Spleen (tissue), 11 donors: ENCODE measurements around the gene KCNH8. TPM values are rescaled to one million over a fixed set of nuclear protein-coding genes. Genes with fewer than 3 reads are reported as not detected.

Source experiments
- DNase-seq: peaks from one replicate; pipeline ENCODE4 v3.0.0-alpha.2; 2020
- H3K27ac ChIP-seq, 8 donors: fragments of 200-600 bp; sonication (generic) in 7 of 8; 1 replicate in 4 of 8; 2 replicates in 4 of 8; pipeline versions ENCODE4 v1.5.0 to v1.8.0; 2016 to 2021; ENCODE audit warnings: inconsistent platforms in 4 of 8, mild to moderate bottlenecking in 4 of 8, moderate library complexity in 1 of 8
- H3K27me3 ChIP-seq, 7 donors: fragments of 200-600 bp; sonication (generic) in 6 of 7; replicated peaks in 1 of 7; 1 replicate in 4 of 7; 2 replicates in 3 of 7; pipeline versions ENCODE4 v1.5.0 to v1.8.0; 2016 to 2021; ENCODE audit warnings: inconsistent platforms in 3 of 7, mild to moderate bottlenecking in 1 of 7
- H3K36me3 ChIP-seq, 6 donors: fragments of 200-600 bp; sonication (generic) in 5 of 6; 1 replicate in 4 of 6; 2 replicates in 2 of 6; pipeline versions ENCODE4 v1.5.0 to v1.8.0; 2016 to 2021; ENCODE audit warnings: inconsistent platforms in 2 of 6
- H3K4me1 ChIP-seq, 6 donors: fragments of 200-600 bp; sonication (generic) in 5 of 6; 1 replicate in 3 of 6; 2 replicates in 3 of 6; pipeline versions ENCODE4 v1.5.0 to v1.8.0; 2016 to 2021; ENCODE audit warnings: inconsistent platforms in 3 of 6
- H3K4me3 ChIP-seq, 8 donors: fragments of 200-600 bp; sonication (generic) in 7 of 8; 1 replicate in 4 of 8; 2 replicates in 4 of 8; pipeline versions ENCODE4 v1.5.0 to v1.8.0; 2016 to 2021; ENCODE audit warnings: inconsistent platforms in 4 of 8, mild to moderate bottlenecking in 4 of 8, moderate library complexity in 2 of 8
- H3K9me3 ChIP-seq, 8 donors: fragments of 200-600 bp; sonication (generic) in 7 of 8; 1 replicate in 4 of 8; 2 replicates in 4 of 8; pipeline versions ENCODE4 v1.5.0 to v1.8.0; 2016 to 2021; ENCODE audit warnings: inconsistent platforms in 4 of 8
- POLR2A ChIP-seq, 3 donors: fragments of 450-650 bp; IDR thresholded peaks; one replicate each; pipeline ENCODE4 v1.5.1; 2017; ENCODE audit warnings: antibody characterized with exemption in 3 of 3, mild to moderate bottlenecking in 1 of 3
- POLR2AphosphoS5 ChIP-seq, 3 donors: sonication (generic); formaldehyde crosslinking; IDR thresholded peaks; one replicate each; pipeline ENCODE4 v1.5.1; 2017; ENCODE audit warnings: antibody characterized with exemption in 3 of 3
- WGBS, 5 donors: extraction: QIAGEN DNeasy Blood & Tissue Kit in 3 of 5; methylation state at CpG; one replicate each; pipeline versions ENCODE4 v1.1.5 to v1.1.7; 2013 to 2018; 5-methylcytosine and 5-hydroxymethylcytosine counted together
- intact Hi-C: fragments of 100-400 bp; cut with DNase I; formaldehyde crosslinking; loops from one replicate; pipeline ENCODE4 v1.15.0; 2023; ENCODE audit warnings: low total_unique reads
- polyA plus RNA-seq, 3 donors: library from polyadenylated mRNA; stranded (reverse); fragments of 200-250 nt; gene quantifications; one replicate each; pipeline ENCODE4 v1.2.1, GENCODE V29; 2013
- total RNA-seq, 7 donors: library from RNA; depleted of rRNA in 3 of 7; stranded (reverse); fragments of >200 nt in 3 of 7; fragmentation: NEBNext Ultra II Directional in 4 of 7; extraction: Animal tissue kit (Norgen Biotek cat#: 25700) in 4 of 7; gene quantifications; one replicate each; pipeline versions ENCODE4 v1.1.0 to v1.2.1, GENCODE V29; 2016 to 2021
- TF ChIP-seq, protein P1 (sequence below), 11 experiments: fragments of 200-600 bp in 7 of 11; fragments of 450-650 bp in 4 of 11; sonication (generic) in 4 of 11; IDR thresholded peaks in 8 of 11; conservative IDR thresholded peaks in 3 of 11; 1 replicate in 7 of 11; 2 replicates in 4 of 11; pipeline versions ENCODE4 v1.4.0 to v1.8.0; 2016 to 2021; ENCODE audit warnings: antibody characterized with exemption in 11 of 11, inconsistent platforms in 4 of 11, mild to moderate bottlenecking in 1 of 11
- donor health status: healthy with polysubstance abuse.
- donor health status: DM: no; HTN: no; CAD: no; lungs with moderate emphysema.
- donor health status: DM: no; HTN: no; CAD: no.
- donor health status: Bipolar disorder and iron deficiency.
- donor health status: healthy.
- donor health status: DM: no; HTN: no; CAD: no.
- donor health status: DM: yes; HTN: yes; CAD: no.

Gene KCNH8
- total and polyA plus RNA-seq, 10 donors: 0.70 to 3.1 (median 2.2) TPM

DNA sequence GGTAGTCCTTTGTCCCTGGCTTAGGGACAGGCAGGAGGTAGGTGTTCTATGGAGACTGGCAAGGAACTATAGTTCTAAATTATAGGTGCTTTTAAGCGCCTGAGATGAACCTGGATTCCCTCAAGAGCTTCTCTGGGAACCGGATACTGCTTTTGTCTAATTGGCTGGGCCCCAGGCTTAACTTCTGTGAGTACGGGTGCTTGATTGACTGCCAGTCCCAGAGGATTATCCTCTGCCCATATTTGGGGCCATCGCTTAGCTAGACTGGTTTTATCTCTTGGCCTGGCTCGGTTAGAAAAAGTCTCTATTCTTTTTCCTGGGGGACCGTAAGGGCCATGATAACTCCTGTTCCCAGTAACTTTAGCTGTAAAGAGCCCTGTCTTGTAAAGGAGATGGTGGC, 339.1 kb downstream of the KCNH8 start:
- Histone ChIP-seq H3K27me3 (no peaks in the 10 kb centered on the region), H3K4me1 (no peaks in the 10 kb centered on the region), H3K4me3 (no peak overlapping the region), H3K27ac (no peak overlapping the region), H3K9me3 (no peaks in the 10 kb centered on the region), H3K36me3 (no peaks in the 10 kb centered on the region)
- intact Hi-C loops: no loop called here
- TF ChIP-seq POLR2AphosphoS5 (IDR thresholded peaks at IDR 0.05) (no peak), POLR2A (IDR thresholded peaks at IDR 0.05) (no peak)
- TF ChIP-seq, protein P1, sequence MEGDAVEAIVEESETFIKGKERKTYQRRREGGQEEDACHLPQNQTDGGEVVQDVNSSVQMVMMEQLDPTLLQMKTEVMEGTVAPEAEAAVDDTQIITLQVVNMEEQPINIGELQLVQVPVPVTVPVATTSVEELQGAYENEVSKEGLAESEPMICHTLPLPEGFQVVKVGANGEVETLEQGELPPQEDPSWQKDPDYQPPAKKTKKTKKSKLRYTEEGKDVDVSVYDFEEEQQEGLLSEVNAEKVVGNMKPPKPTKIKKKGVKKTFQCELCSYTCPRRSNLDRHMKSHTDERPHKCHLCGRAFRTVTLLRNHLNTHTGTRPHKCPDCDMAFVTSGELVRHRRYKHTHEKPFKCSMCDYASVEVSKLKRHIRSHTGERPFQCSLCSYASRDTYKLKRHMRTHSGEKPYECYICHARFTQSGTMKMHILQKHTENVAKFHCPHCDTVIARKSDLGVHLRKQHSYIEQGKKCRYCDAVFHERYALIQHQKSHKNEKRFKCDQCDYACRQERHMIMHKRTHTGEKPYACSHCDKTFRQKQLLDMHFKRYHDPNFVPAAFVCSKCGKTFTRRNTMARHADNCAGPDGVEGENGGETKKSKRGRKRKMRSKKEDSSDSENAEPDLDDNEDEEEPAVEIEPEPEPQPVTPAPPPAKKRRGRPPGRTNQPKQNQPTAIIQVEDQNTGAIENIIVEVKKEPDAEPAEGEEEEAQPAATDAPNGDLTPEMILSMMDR (IDR thresholded peaks at IDR 0.05 in 8 of 11, conservative IDR thresholded peaks at IDR 0.05 in 3 of 11): no peak
- DNase-seq: no peak
- WGBS, 5 donors: 84 to 97% (median 87%) methylated on average over 6 of the region's 6 CpGs

DNA sequence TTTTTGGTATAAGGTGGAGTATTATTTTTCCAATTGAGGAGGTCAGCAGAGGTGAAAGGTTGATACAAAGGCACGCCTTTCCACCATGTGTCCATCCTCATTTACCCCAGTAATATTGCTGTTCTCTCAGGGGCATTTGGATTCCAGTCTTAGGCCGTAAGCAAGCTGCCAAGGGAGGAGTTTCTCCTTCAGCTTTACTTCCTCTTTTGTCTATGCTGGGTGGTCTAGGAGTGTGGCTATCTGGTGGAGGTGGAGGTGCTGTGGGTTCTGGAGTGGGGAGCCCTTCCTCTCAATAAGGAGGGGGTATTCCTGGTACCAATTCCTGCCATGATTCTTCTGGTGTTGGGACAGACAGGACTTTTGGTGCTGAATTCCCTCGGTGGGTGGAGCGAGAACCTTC, 340.6 kb downstream of the KCNH8 start:
- 71 to 80% (median 77%) methylated on average over 4 of the region's 4 CpGs for WGBS, 5 donors
- DNase-seq: no peak
- peaks cover 0 to 3% (median under 1%) of the 10 kb centered on the region in 8 donors for H3K9me3 ChIP-seq

DNA sequence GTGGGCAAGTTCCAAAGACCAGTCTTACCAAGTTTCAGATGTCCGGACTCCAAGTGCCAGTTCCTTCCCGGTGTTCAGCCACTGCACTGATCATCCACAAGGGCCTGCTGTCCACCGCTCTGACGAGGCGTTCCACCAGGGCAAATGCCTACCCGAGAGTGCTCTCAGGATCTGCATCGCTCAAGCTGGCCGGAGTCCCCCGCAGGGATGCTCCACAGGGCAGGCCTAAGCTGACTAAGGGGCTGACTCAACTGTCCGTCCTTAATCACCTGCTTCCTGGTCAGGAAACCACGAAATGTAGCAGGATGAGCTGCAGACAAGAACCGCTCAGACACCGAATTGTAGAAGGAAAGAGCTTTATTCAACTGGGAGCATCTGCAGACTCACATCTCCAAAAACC, 341.6 kb downstream of the KCNH8 start:
- Histone ChIP-seq H3K4me1 (no peaks in the 10 kb centered on the region), H3K9me3 (peaks cover 0 to 8% (median 1%) of the 10 kb centered on the region in 8 donors), H3K27ac (no peak overlapping the region), H3K4me3 (no peak overlapping the region), H3K36me3 (no peaks in the 10 kb centered on the region), H3K27me3 (no peaks in the 10 kb centered on the region)
- intact Hi-C loops: no loop called here
- WGBS, 5 donors: 87 to 95% (median 92%) methylated on average over 10 to 13 of the region's 13 CpGs
- TF ChIP-seq, protein P1 (IDR thresholded peaks at IDR 0.05 in 8 of 11, conservative IDR thresholded peaks at IDR 0.05 in 3 of 11): no peak
- TF ChIP-seq POLR2A (IDR thresholded peaks at IDR 0.05) (no peak), POLR2AphosphoS5 (IDR thresholded peaks at IDR 0.05) (no peak)
- no peak for DNase-seq

More for the DNA sequence above, 340.6 kb downstream of the KCNH8 start:
- H3K36me3 ChIP-seq: no peaks in the 10 kb centered on the region
- H3K4me3 ChIP-seq: no peak overlapping the region
- no peaks in the 10 kb centered on the region for H3K27me3 ChIP-seq
- no peaks in the 10 kb centered on the region for H3K4me1 ChIP-seq
- TF ChIP-seq POLR2AphosphoS5 (IDR thresholded peaks at IDR 0.05): no peak
- TF ChIP-seq POLR2A (IDR thresholded peaks at IDR 0.05): no peak
- TF ChIP-seq, protein P1 (IDR thresholded peaks at IDR 0.05 in 8 of 11, conservative IDR thresholded peaks at IDR 0.05 in 3 of 11): no peak
- intact Hi-C loops: no loop called here
- H3K27ac ChIP-seq: no peak overlapping the region

- DNase-seq: no peak
- Histone ChIP-seq H3K9me3 (no peaks in the 10 kb centered on the region), H3K4me3 (no peak overlapping the region), H3K27ac (no peak overlapping the region), H3K4me1 (no peaks in the 10 kb centered on the region), H3K27me3 (no peaks in the 10 kb centered on the region), H3K36me3 (no peaks in the 10 kb centered on the region)
- 75 to 95% (median 79%) methylated on average over 1 of the region's 1 CpG for WGBS, 5 donors
- intact Hi-C loops: no loop called here
- TF ChIP-seq POLR2A (IDR thresholded peaks at IDR 0.05) (no peak), POLR2AphosphoS5 (IDR thresholded peaks at IDR 0.05) (no peak)
- TF ChIP-seq, protein P1 (IDR thresholded peaks at IDR 0.05 in 8 of 11, conservative IDR thresholded peaks at IDR 0.05 in 3 of 11): no peak
These were observed 357.9 kb downstream of the KCNH8 start for GRCh38 chr3:19506171-19506570.
